AML-193 (cell line): Measurements from ENCODE around the gene SLC16A10.
"Not testable (repeated sequence)": the region's sequence is repeated elsewhere in the genome, so short reads cannot be mapped to it uniquely, and the experiment has no call there.

Experiments
- DNase-seq, 2 experiments: peaks; one replicate each; lab custom pipeline; 2025; lab: John Stamatoyannopoulos, UW

SLC16A10 gene

DNA sequence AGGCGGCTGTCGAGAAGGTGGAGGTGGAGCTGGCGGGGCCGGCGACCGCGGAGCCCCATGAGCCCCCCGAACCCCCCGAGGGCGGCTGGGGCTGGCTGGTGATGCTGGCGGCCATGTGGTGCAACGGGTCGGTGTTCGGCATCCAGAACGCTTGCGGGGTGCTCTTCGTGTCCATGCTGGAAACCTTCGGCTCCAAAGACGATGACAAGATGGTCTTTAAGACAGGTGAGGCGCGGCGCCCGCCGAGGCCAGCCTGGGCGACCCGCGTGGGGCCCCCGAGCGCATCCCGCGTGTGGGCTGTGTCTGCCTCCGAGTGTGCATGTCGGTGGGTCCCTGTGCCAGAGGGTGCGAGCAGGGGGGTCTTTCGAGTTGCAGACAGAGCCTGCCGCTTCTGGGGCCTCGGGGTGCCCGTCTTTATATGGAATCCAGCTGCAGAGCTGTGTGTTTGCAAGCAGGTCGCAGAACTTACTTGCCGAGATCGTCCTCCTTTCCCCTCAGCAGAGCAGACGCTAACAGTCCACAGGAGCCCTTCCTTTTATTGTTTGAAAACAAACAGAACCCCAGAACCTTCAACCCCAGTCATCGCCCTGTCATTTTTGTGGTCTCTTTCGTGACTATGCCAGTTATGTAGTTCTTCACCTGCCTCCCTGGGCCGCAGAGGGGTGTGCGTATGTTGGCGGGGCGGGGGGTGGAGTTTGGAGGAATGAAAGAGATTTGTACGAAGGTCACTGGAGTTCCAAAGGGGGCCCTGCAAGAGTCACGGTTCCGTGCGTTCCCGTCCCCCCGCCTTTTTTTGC, 766 bp downstream of the SLC16A10 start:
- no peak for DNase-seq

DNA sequence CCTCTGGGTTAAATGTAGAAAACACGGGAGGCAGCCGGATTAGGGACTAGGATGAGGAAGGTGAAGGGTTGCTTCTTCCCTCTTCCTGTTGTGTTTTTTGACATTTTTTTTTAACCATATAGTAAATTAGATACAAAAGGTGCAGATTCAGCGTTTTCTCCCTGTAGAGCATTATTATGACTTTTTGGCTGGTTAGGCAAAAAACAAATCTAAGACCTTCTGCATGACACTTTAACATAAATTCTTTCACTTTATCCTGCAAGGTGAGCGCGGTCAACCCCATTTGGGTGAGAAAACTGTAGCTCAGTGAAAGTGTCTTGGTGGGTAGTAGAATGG, 1.3 kb downstream of the SLC16A10 start:
- no peak for DNase-seq

GRCh38 chr6:111090766-111091165, 3.5 kb downstream of the SLC16A10 start:
- no peak for DNase-seq

DNA sequence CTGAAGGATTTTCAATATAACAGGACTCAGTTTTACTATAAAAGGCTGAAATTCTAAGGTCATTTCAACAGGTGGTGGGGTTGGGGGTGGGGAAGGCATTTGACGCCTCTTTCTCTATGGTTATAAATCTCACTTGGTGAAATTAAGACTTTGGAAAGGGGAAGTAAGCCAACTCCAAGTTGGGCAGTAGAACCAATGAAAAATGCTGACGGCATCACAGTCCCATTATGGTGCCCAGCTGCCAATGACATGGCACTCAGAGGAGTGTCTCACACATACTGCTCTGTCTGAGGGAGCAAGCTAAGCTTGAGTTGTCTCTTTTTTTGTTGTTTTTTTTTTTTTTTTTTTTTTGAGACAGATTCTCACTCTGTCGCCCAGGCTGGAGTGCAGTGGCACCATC, 4.7 kb downstream of the SLC16A10 start:
- no peak for DNase-seq

DNA sequence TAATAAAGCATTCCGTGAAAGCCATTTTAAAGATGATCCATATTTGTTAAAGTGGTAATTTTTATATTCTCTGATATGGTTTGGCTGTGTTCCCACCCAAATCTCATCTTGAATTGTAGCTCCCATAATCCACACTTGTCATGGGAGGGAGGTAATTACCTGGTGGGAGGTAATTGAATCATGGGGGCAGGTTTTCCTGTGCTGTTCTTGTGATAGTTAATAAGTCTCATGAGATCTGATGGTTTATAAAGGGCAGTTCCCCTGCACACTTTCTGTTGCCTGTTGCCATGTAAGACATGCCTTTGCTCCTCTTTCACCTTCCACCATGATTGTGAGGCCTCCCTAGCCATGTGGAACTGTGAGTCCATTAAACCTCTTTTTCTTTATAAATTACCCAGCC, 8.2 kb downstream of the SLC16A10 start:
- DNase-seq, result not testable (repeated sequence)

- DNase-seq, result no peak
Observed at GRCh38 chr6:111096246-111096645, 8.9 kb downstream of the SLC16A10 start.

DNA sequence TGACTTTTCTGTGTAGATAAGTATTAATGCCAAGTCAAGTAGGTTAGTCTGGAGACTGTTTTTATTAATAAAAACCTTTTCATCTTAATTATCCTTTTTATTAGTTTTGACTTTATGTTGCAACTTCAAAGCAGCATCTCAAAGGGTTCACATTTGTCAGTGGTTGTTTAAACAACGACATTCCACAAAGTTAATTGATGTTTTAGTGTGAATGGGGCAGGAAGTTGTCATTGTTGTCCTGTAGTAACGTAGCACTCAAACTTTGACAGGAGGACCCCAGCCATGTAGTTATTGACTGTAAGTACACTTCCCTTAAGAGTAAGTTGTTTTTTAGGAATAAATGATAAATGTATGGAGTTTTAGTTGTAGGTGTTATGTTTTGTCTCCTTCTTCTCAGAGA, 11.3 kb downstream of the SLC16A10 start:
- no peak for DNase-seq

- DNase-seq, result no peak
Observed at GRCh38 chr6:111101987-111102386, 14.7 kb downstream of the SLC16A10 start.

GRCh38 chr6:111105578-111105977, 18.3 kb downstream of the SLC16A10 start:
- DNase-seq, result no peak

GRCh38 chr6:111107589-111107988, 20.3 kb downstream of the SLC16A10 start:
- DNase-seq, result no peak

GRCh38 chr6:111110036-111110435, 22.7 kb downstream of the SLC16A10 start:
- DNase-seq, result no peak

DNA sequence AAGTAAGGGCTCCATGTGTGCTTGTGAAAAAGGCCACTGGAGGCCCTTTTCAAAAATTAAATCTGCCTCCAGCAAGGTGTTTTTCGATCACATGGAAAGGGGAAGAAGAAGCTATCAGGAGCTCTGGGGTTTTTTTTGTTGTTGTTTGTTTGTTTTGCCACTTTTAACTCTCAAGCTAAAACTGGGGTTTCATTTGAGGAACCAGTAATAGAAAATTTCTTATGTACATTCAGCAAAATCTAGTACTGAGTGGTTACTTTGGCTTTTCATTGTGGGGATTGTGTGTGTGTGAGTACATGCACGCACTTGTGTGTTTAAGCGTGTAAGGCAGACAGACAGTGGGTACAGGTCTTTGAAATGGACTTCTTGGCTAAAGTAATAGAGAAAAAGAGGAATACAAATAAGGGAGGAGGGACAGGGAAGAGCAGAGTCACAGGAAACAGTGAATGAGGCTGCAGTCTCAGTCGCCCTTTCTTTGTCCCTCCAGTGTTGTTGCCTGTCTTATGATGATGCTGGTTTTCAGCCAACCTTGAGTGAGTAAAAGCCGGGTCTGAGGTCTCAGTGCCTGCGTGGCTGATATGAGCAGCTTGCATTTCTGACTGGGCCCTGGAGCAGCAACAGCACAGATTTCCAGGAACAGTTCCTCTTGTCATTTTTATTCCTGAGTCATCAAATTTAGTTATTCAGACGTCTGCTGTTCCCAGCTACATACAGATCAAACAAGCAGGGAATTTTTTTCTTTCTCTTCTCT, 26.2 kb downstream of the SLC16A10 start:
- DNase-seq, result no peak

DNA sequence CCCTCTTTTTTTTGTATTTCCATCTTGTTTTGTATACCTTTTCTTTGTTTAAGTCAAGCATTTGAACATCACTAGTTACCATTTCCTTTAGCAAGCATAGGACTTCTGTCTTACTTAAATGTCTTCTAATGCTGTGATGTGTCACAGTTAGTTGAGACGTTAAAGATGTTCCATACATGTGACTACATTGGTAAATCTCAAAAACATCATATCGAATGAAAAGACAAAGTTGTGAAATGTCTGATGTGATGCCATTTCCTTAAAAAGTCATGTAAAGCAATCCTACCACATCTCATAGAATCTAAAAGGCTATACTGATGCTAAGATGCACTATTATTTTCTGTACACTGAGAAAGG, 26.8 kb downstream of the SLC16A10 start:
- DNase-seq, result peak; percentile 52 to 61

GRCh38 chr6:111114482-111114881, 27.2 kb downstream of the SLC16A10 start:
- no peak for DNase-seq

DNA sequence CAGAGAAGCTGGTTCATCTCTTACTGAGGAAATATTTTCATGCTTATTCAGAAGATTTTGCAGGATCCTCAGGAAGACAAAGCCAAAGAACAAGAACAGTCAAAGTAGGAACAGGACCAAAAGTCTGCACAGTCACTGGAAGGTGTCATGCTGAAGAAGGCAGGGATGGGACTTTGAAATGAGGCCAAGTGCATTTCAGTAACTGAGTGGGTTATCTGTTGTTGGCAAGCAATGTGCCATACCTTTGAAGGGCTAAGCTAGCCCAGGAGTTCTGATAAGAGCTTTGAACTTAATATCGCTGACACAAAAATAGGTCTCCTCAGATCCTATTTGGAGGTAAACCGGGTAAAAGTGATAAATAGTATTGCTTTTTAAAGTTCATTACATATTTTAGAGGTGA, 31.5 kb downstream of the SLC16A10 start:
- DNase-seq, result no peak

GRCh38 chr6:111119571-111120329, 32.4 kb downstream of the SLC16A10 start:
- peak; percentile 8 to 17 for DNase-seq

GRCh38 chr6:111121789-111122350, 34.6 kb downstream of the SLC16A10 start:
- no peak for DNase-seq

GRCh38 chr6:111122458-111123286, 35.4 kb downstream of the SLC16A10 start:
- no peak for DNase-seq

DNA sequence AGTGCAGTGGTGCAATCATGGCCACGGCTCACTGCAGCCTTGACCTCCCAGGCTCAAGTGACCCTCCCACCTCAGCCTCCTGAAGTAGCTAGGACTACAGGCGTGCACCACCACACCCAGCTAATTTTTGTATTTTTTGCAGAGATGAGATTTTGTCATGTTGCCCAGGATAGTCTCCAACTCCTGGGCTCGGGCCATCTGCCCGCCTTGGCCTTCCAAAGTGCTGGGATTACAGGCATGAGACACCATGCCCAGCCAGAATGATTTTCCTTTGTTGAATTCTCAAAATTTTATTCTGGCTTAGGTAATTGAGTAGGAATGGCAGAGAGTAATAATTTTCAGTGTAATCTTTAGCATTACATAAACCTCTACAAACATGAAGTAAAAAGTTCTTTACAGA, 37.1 kb downstream of the SLC16A10 start:
- DNase-seq, result no peak

DNA sequence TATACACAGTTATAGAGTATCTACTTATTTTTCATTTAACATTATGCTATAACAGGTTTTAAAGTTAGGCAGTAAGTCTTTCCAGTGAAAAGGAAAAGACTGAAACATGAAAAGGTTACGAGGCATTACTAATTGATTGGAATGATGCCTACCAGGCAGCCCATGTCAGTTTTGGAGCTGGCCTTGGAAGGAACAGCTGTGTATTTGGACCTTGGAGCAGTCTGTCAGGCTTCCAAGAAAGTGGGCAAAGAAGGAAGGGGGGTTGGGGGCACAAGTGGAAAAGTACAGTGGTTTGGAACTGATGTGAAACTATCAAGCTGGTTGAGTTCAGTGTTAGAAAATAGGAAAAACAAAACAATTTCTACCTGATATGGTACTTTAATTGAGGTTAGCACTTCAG, 41.7 kb downstream of the SLC16A10 start:
- DNase-seq, result no peak

DNA sequence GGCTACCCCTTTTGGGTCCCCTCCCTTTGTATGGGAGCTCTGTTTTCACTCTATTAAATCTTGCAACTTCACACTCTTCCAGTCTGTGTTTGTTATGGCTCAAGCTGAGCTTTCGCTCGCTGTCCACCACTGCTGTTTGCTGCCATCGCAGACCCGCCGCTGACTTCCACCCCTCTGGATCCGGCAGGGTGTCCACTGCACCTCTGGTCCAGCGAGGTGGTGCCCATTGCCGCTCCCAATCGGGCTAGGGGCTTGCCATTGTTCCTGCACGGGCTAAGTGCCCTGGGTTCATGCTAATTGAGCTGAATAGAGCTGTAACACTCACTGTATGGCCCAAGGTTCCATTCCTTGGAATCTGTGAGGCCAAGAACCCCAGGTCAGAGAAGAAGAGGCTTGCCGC, 43.7 kb downstream of the SLC16A10 start:
- DNase-seq, result not testable (repeated sequence)

DNA sequence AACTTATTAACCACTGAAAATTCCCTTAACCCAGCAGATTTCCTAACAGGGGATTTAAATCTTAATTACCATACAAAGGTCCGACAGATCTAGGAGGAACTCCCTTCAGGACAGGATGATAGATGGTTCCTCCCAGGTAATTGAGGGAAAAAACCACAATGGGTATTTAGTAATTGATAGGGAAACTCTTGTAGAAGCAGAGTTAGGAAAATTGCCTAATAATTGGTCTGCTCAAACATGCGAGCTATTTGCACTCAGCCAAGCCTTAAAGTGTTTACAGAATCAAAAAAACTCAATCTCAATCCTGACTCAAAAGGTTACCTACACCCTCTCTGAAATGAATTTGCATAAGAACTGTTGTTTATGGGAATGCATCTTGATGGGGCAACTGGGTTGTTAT, 45.4 kb downstream of the SLC16A10 start:
- DNase-seq, result not testable (repeated sequence)
